ENCODE results near the gene ARRDC2.

GRCh38 chr19:18010149-18010548 lies 2.2 kb downstream of the ARRDC2 start:
- no peak for TF ChIP-seq CTCF (conservative IDR thresholded peaks at IDR 0.05)
- TF ChIP-seq EZH2 (IDR thresholded peaks at IDR 0.05; ENCODE audit: low read depth), result no peak

Measured in PC-9 (cell line).